Kidney glomerular epithelial cell (primary cell): ENCODE data around the gene CASKIN2.

ENCODE experiments used
- DNase-seq: peaks from one replicate; lab custom pipeline; 2025; lab: John Stamatoyannopoulos, UW

Gene CASKIN2

GRCh38 chr17:75518983-75519537 lies 3.7 kb upstream of the CASKIN2 start:
- no peak for DNase-seq

DNA sequence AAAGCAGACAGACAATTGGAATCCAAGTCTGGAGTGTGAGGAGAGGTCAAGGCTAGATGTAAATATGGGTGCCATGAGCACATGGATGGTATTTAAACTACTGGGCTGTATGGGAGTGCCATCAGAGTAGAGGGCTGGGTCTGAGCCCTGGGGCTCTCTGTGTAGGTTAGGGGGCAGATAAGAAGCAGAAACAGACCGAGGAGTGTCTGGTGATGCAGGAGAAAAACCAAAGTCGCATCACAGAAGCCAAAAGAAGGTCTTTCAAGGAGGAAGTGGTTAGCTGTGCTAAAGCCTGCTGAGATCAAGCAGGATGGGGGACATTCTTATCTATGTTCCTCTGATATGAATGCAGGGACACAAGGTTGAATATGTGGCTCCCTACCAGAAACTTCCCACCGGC lies 2.9 kb upstream of the CASKIN2 start:
- DNase-seq, result no peak

GRCh38 chr17:75517297-75517865 lies 2.0 kb upstream of the CASKIN2 start:
- no peak for DNase-seq

DNA sequence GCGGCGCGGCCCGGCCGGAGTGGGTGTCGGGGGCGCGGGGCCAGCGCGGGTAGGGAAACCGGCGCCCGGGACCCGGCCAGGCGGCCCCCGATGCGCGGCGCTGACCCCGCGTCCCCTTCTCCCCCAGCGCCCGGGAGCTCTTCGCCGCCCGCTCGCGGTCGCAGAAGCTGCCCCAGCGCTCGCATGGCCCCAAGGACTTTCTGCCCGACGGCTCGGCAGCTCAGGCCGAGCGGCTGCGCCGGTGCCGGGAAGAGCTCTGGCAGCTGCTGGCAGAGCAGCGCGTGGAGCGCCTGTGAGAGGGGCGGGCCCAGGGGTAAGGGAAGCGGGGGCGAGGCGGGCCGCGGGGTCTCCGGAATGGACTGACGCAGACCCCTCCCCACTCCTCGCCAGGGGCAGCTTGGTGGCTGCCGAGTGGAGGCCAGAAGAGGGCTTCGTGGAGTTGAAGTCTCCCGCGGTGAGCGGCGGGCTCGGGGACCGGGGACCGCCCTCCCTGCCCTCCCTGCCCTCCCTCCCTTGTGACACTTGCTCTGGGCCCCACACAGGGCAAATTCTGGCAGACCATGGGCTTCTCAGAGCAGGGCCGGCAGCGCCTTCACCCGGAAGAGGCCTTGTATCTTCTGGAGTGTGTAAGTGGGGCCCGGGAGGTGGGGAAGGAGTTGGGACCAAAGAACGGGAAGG lies 1.4 kb upstream of the CASKIN2 start:
- no peak for DNase-seq

- peak; percentile 69 for DNase-seq
These were observed 900 bp upstream of the CASKIN2 start, which contains the start of gene TSEN54 for GRCh38 chr17:75516255-75516618. TSEN54 (plus strand) TSS chr17:75516528; CDS start chr17:75516561, 33 bp downstream.

GRCh38 chr17:75514919-75515495 lies 330 bp downstream of the CASKIN2 start:
- DNase-seq, result no peak

DNA sequence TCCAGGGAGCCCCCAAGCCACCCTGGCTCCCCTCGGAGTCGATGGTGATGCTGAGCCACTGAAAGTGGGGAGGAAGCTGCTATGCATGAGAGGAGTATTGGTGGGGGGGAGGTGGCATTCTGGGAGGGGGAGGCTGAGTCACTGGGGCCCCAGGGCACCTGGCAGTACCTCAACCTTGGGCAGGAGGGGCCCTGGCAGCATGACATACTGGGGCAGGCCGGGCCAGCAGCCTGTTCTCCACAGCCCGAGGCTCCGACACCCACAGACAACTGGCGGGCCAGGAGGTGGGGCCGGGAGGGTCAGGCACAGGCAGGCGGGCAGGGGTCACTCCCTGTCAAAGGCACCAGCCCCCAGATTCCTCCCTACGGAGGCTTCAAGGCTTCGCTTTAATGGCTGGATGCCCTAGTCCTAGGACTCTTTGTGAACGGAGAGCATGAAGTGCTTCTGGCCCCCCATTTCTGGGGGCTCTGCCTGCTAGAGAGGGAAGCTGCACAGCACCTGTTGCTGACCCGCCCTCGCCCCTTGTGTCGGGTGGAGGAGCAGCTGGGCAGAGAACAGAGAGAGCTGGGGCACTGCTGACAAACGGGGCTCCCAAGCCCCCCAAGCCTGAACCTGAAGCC lies 928 bp downstream of the CASKIN2 start:
- DNase-seq, result no peak

- DNase-seq, result no peak
These were observed 1.7 kb downstream of the CASKIN2 start for GRCh38 chr17:75513641-75514000.

DNA sequence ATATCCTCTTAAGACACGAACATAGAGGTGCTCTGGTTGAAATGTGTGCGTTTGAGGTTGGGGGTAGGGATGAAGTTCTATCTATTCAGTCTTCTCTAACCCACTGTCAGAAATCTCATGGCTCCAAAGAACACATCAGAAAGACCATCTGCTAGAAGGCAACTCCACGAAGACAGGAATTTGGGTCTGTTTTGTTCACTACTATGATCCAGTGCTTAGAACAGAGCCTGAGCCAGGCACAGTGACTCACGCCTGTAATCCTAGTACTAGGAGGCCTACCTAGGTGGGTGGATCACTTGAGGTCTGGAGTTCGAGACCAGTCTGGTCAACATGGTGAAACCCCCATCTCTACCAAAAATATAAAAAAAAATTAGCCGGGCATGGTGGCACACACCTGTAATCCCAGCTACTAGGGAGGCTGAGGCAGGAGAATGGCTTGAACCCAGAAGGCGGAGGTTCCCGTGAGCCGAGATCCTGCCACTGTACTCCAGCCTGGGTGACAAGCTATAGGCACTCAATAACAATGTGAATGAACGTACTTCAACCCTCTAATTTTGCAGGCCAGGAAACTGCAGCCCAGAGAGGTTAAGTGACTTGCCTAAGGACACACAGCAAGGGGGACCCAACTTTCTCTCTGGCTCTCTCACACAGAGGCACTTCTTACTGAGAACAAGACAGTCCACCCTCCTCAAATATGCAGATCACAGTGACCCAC lies 2.3 kb downstream of the CASKIN2 start:
- no peak for DNase-seq

DNA sequence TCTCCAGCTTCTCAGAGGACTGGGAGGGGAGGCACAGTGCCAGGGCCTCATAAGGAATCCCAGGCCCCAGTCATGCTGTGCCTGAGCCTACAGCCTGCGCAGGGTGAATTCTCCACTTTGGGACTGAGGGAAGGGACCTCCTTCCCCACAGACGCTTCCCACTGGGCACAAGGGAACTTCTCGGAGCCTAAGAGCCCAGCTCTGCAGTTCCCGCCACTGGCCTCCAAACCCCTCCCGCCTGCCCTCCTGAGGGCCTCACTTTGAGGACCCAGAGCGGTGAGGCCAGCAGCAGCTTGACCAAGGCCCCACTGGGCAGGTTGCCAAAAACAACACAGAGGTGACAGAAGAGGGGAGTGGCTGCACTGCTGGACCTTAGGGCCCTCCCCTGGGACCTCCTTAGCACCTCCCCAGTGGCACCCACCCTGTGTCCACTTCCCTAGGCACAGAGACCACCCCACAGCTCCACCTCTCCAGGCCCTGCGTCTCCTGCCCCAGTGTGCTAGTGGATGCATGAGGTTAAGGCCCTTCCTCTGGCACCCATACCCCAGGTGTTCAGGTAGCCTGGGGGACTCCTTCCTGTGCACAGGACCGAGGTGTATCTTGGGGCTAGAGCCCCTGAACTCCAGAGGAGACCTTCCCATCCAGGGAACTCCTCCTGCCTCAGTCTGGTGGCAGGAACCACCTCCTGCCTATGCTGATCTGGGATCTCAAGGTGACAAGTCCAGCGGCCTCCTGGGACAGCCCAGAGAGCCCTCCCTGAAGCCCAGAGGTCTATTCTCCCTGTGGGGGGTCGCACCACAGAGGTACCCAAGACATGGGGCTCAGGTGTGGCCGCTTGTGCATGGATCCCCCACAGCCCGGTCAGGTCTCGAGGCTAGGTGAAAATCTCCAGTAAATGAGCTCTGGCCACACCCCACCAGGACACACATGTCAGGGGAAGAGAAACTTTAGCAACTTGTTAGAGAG lies 3.4 kb downstream of the CASKIN2 start:
- no peak for DNase-seq

DNA sequence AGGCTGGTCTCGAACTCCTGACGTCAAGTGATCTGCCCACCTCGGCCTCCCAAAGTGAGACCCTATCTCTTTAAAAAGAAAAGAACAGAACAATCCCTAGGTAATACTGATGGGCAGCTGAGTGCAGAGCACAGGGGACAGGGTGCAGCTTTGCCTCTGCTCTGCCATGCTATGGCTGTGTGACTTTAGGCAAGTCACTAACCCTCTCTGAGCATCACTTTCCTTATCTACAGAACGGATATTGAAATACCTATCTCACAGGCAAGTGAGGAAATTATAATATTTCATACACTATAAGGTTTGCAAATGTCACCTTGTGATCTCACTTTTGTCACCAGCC lies 4.1 kb downstream of the CASKIN2 start:
- DNase-seq, result no peak

DNA sequence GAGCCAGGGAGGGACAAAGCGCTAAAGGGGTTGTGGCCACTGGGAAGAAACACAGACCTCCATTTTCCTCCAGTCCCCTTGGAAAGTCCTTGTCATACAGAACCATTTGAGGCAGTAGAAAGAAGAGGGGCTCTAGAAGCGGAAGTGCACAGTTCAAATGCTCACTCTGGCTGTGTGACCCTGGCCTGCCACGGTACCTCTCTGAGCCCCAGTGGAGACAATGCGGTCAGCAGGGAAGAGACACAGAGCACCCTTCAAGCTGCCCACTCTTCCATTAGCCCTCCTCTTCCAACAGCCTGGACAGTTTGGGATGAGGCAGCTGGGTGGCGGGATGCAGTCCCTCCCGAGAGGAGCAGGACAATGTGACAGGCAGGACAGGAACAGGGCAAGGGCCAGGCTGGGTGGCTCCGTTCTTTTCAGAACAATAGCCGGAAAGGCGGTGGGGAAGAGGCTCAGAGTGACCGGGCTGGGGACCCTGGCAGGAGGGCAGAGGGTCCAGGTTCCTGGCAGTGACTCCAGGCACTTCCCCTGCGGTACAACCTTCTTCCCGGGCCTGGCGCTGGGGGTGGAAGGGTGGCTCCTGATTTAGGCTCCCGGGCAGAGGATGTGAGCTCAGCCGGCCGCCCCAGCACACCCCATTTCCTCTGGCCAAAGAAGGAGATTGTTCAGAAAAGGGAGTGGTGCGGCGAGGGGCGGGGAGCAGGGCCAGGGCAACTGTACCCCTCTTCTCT lies 5.6 kb downstream of the CASKIN2 start:
- no peak for DNase-seq

DNA sequence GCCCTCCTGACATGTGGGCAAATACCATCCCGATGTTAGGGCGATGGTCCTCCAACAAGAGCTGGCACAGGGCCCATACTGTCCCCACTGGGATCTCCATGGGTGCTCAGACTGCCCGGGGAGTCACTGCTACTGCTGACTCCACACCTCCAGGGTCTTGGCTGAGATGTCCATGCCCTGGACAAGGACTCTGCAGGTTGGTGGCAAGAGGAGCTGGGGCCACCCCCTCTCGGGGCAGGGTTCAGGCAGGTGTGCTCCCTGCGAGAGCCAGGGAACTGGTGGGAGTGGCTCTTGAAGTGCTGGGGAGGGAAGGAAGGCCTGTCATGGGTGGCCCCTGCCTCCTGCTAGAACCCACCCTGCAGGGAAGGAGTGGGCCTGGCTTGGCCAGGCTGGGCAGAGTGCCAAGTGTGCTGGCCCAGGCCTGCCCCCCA lies 6.4 kb downstream of the CASKIN2 start:
- DNase-seq, result no peak

DNA sequence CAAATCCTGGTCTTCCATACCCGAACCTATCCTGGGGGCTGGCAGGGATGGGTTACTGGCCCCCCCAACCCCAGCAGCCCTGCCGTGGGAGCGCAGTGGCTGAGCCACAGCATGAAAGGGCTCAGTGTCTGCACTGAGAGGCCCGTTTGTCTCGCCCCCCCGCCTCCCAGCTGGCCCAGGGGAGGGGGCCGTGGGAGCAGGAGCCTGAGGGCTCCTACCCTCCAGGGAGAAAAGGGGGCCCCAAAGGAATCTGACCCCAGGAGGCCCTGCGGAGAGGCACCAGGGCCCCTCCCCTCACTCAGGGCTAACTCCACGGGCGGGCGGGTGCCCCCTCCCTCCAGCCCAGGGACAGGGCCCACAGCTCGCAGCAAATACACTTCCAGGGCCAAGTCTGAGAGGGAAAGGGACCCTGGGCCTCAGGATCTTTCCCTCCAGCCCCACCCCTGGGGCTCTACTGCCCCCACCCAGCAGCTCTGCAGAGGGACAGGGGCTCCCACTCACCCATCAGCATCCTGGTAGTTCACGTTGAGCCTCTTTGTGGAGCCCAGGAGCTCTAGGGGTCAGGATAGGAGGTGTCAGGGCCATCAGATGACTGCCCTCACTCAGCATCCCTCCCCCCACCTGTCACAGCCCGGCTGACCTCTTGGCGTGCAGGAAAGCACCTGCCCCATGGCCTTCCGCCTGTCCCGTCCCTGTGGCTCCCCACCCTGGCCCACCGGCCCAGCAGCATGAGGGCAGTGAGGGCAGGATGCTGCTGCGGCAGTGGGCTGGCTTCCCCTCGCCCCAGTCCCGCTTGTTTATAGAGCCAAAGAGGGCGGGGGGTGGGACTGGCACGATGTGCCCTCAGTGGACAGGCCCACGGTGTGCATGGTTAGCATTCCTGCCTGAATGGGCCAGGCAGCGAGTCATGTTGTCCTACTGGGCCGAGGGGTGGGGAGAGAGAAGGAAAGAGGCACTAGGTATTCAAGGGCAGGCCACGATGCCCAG lies 7.3 kb downstream of the CASKIN2 start:
- DNase-seq, result no peak

DNA sequence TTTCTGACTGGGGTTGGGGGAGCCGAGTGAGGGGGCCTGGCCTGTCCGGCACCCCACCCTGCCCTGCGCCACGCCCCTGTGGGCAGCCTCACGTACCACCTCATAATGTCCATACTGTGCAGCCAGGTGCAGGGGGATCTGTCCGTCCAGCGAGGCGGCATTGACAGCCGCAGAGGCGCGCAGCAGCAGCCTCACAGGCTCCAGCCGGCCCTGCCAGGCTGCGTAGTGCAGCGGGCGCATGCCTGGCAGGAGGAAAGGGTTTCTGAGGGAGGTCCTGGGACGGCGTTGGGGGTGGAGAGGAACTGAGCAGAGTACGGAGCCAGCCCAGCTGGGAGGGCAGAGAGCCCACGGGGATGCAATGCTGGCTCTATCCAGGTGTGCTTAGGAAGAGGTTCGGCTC lies 8.4 kb downstream of the CASKIN2 start:
- no peak for DNase-seq

DNA sequence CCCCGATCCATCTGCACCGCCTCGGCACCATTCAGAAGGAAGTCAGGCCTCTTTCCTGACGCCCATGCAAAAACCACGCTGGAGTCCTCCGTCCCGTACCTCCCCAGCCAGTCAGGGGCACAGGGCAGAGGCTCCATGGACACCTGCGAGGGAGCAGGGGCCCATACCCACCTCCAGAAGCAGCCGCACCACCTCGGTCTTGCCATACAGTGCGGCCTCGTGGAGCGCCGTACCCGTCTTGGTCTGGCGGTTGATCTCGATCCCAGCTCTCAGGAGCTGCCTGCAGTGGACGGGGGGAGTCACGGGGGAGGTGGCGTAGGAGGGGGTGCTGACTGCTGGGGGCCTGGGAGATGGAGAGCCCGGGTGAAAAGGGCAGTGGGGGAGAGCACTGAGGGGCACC lies 9.2 kb downstream of the CASKIN2 start:
- no peak for DNase-seq

DNA sequence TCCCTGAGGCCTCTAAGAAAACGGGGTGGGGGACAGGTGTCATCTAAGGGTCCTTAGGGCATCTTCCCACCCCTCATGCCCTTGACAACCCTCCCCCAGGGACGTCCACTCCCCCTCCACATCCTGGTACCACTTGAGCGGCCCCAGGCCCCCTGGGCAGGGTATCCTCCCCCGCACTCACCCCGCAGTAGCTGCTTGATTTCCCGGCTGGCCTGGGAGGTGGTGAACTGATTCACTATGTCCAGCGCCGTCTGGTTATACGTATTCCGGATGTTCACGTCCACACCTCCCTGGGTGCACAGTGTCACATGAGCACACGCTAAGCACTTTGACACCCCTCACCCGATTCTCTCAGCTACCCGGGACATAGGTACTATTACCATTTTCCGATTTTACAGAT lies 9.7 kb downstream of the CASKIN2 start:
- no peak for DNase-seq

DNA sequence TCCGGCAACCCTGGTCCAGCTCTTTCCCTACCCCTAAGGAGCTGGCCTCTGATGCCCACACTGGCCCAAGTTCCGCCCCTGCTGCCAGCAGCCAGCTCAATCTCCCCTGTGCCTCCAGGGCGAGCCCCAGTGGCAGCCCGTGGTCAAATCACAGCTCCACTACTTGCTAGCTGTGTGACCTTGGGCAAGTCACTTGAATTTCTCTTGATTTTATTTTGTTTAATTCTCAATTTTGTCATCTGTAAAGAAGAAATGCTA lies 10.3 kb downstream of the CASKIN2 start:
- no peak for DNase-seq

DNA sequence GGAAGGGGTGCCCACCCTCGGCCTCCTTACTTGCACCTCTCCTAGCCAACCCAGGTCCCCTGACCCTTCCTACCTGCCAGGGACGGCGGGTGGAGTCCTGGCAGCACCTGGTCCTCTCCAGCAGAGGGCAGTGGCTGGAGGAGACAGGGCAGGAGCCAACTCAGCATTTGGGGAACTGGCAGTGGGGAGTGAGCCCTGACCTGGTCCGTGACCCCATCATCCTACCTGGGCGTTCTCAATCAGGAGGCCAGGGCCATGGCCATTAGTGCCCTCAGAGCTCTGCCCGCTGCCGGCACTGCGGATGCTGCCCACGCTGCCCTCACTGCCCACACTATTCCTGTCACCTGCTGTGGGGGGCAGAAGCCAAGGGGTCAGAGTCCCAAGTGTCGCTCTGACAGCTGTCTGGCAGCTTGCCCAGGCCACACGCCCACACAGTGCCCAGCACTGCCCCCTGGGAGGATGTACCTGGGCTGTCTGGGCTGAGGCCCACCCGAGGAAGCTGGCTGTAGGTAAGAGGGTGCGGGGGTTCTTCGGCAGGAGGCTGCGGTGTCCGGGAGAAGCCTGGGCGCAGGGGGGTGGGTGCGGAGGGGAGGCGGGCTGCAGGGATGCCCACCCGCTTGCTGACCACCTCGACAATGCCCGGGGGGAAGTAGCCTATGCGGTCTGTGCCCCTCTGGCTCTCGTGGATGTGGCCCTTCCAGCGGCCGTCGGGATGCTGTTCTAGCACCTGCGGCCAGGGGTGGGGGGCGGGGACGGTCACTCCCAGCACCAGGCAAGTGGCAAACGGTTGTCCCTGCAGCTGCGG lies 10.8 kb downstream of the CASKIN2 start:
- no peak for DNase-seq
